Caco-2 (cell line): ENCODE measurements around the gene EMC8. TPM values are rescaled to one million over a fixed set of nuclear protein-coding genes. Genes with fewer than 3 reads are reported as not detected.
A peak's percentile ranks its signal among the peaks of the same experiment; 100 is the strongest.

Source experiments
- BruUV-seq: library from RNA; stranded (reverse); fragments of 400-500 nt; replicated peaks from 2 replicates; lab custom pipeline; 2021; lab: Mats Ljungman, UMichigan
- CTCF ChIA-PET: fragments of 300-600 bp; sonication (Branson Sonifier 250); formaldehyde crosslinking; loops from one replicate; lab custom pipeline; 2022; ENCODE audit warnings: antibody characterized with exemption; lab: Charles Lee
- POLR2A ChIA-PET: fragments of 300-600 bp; sonication (Branson Sonifier 250); formaldehyde crosslinking; loops from one replicate; lab custom pipeline; 2022; ENCODE audit warnings: antibody characterized with exemption; lab: Charles Lee
- DNase-seq, 2 experiments: peaks; one replicate each; pipeline versions ENCODE4 v3.0.0 to v3.0.0-alpha.2; 2020 to 2022
- H3K27me3 ChIP-seq: replicated peaks from 2 replicates; pipeline ENCODE4 v1.6.0; 2011; ENCODE audit warnings: low read length; ENCODE audit not compliant: control insufficient read depth, insufficient read depth
- H3K36me3 ChIP-seq: 2 replicates; pipeline ENCODE4 v1.5.1; 2011; ENCODE audit warnings: low read length; ENCODE audit not compliant: control insufficient read depth, insufficient read depth
- H3K4me1 ChIP-seq: fragments of 250-450 bp; sonication (Bioruptor Pico); 2 replicates; pipeline ENCODE4 v1.5.1; 2020; ENCODE audit warnings: mild to moderate bottlenecking
- H3K4me3 ChIP-seq: 2 replicates; pipeline ENCODE4 v1.5.1; 2011; ENCODE audit warnings: low read depth, mild to moderate bottlenecking, control low read depth, low read length
- H3K9me3 ChIP-seq: fragments of 250-450 bp; sonication (Bioruptor Pico); 2 replicates; pipeline ENCODE4 v1.5.1; 2020; ENCODE audit warnings: mild to moderate bottlenecking, moderate library complexity
- H3K27ac Mint-ChIP-seq: one replicate; pipeline ENCODE4 v1.8.0; 2022; ENCODE audit warnings: mixed read lengths; ENCODE audit not compliant: unreplicated experiment
- H3K27me3 Mint-ChIP-seq: one replicate; pipeline ENCODE4 v1.8.0; 2022; ENCODE audit warnings: mixed read lengths; ENCODE audit not compliant: insufficient read depth, unreplicated experiment
- H3K36me3 Mint-ChIP-seq: one replicate; pipeline ENCODE4 v1.8.0; 2022; ENCODE audit warnings: mild to moderate bottlenecking, mixed read lengths; ENCODE audit not compliant: insufficient read depth, unreplicated experiment
- H3K4me1 Mint-ChIP-seq: one replicate; pipeline ENCODE4 v1.8.0; 2022; ENCODE audit warnings: low read depth, mixed read lengths; ENCODE audit not compliant: unreplicated experiment
- H3K4me3 Mint-ChIP-seq: one replicate; pipeline ENCODE4 v1.8.0; 2022; ENCODE audit warnings: mild to moderate bottlenecking, moderate library complexity, mixed read lengths; ENCODE audit not compliant: unreplicated experiment
- H3K9me3 Mint-ChIP-seq: one replicate; pipeline ENCODE4 v1.8.0; 2022; ENCODE audit warnings: mixed read lengths; ENCODE audit not compliant: unreplicated experiment
- intact Hi-C: fragments of 100-400 bp; cut with micrococcal nuclease; formaldehyde crosslinking; loops from one replicate; pipeline ENCODE4 v1.10.0; 2022; ENCODE audit not compliant: unreplicated experiment
- total RNA-seq: library from RNA; stranded (reverse); gene quantifications from 2 replicates; pipeline ENCODE4 v1.2.3, GENCODE V29; 2022
- TF ChIP-seq, protein P1 (sequence below), 2 experiments: fragments of 200-600 bp in 1 of 2; IDR thresholded peaks; 1 replicate in 1 of 2; 2 replicates in 1 of 2; pipeline versions ENCODE4 v1.5.1 to v1.8.0; 2011 to 2022; ENCODE audit warnings: antibody characterized with exemption in 1 of 2, control low read depth in 1 of 2, inconsistent platforms in 1 of 2, low read depth in 1 of 2, low read length in 1 of 2, mild to moderate bottlenecking in 1 of 2, moderate library complexity in 1 of 2; ENCODE audit not compliant: insufficient read depth in 1 of 2, severe bottlenecking in 1 of 2, unreplicated experiment in 1 of 2

EMC8 gene
- total RNA-seq, 1 experiment from 2014 or later: 94.7 TPM

DNA sequence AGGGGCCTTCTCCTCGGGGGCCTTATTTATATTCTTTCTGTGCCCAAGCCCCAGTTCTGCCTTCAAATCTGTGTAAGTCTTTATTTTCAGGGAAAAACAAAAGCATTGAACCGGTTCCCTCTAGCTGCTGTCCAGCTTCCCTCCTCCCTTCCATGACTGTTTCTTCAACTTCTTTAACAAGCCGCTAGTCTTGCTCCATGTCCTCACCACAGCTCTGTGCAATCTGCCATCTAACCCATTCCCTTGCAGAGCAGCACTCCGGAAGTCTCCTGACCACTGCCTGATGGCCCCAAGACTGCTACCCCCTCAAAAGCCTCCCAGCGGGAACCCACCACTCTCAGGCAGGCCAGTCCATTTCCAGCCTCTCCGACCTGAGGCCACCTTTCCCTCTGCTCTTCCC is 16.9 kb downstream of the EMC8 start:
- no TSS peak for BruUV-seq
- Histone ChIP-seq H3K4me1 (0 out of 2 replicates have a peak, but pooled peaks cover 8% of the 10 kb centered on the region), H3K4me3 (no peak overlapping the region), H3K36me3 (peaks cover 13% of the 10 kb centered on the region), H3K9me3 (no peaks in the 10 kb centered on the region), H3K27me3 (no peaks in the 10 kb centered on the region)
- Mint-ChIP-seq H3K36me3 (peaks cover 65% of the 10 kb centered on the region), H3K27ac (peak overlapping the region; percentile 6), H3K4me1 (peaks cover 12% of the 10 kb centered on the region), H3K27me3 (no peaks in the 10 kb centered on the region), H3K9me3 (no peaks in the 10 kb centered on the region), H3K4me3 (no peak overlapping the region)
- TF ChIP-seq, protein P1, sequence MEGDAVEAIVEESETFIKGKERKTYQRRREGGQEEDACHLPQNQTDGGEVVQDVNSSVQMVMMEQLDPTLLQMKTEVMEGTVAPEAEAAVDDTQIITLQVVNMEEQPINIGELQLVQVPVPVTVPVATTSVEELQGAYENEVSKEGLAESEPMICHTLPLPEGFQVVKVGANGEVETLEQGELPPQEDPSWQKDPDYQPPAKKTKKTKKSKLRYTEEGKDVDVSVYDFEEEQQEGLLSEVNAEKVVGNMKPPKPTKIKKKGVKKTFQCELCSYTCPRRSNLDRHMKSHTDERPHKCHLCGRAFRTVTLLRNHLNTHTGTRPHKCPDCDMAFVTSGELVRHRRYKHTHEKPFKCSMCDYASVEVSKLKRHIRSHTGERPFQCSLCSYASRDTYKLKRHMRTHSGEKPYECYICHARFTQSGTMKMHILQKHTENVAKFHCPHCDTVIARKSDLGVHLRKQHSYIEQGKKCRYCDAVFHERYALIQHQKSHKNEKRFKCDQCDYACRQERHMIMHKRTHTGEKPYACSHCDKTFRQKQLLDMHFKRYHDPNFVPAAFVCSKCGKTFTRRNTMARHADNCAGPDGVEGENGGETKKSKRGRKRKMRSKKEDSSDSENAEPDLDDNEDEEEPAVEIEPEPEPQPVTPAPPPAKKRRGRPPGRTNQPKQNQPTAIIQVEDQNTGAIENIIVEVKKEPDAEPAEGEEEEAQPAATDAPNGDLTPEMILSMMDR (IDR thresholded peaks at IDR 0.05; ENCODE audit: insufficient read depth in 1 of 2, low read depth in 1 of 2, low read length in 1 of 2, severe bottlenecking in 1 of 2, unreplicated experiment in 1 of 2): no peak
- intact Hi-C loops: no loop called here
- POLR2A ChIA-PET: interaction anchor here (0.5 kb wide), 1 partner anchor 12 kb away, joined by 9 read pairs; no protein-coding TSS in a partner anchor
- DNase-seq: no peak
- CTCF ChIA-PET: interaction anchor here (0.6 kb wide), 1 partner anchor 1985 kb away, joined by 5 read pairs; no protein-coding TSS in a partner anchor

GRCh38 chr16:85781695-85782370 is 17.5 kb downstream of the EMC8 start:
- DNase-seq: peak in 1 of 2 experiments; percentile 32
- H3K4me3 ChIP-seq: no peak overlapping the region
- peaks cover 62% of the 10 kb centered on the region for H3K36me3 Mint-ChIP-seq
- H3K9me3 ChIP-seq: no peaks in the 10 kb centered on the region
- no TSS peak for BruUV-seq
- H3K4me1 Mint-ChIP-seq: peaks cover 12% of the 10 kb centered on the region
- intact Hi-C loops: no loop called here
- H3K36me3 ChIP-seq: peaks cover 10% of the 10 kb centered on the region
- 0 out of 2 replicates have a peak, but pooled peaks cover 8% of the 10 kb centered on the region for H3K4me1 ChIP-seq
- no peaks in the 10 kb centered on the region for H3K9me3 Mint-ChIP-seq
- TF ChIP-seq, protein P1 (IDR thresholded peaks at IDR 0.05; ENCODE audit: insufficient read depth in 1 of 2, low read depth in 1 of 2, low read length in 1 of 2, severe bottlenecking in 1 of 2, unreplicated experiment in 1 of 2): no peak
- H3K27me3 Mint-ChIP-seq: no peaks in the 10 kb centered on the region
- H3K27ac Mint-ChIP-seq: peak overlapping the region; percentile 6
- H3K27me3 ChIP-seq: no peaks in the 10 kb centered on the region
- H3K4me3 Mint-ChIP-seq: no peak overlapping the region
- POLR2A ChIA-PET: interaction anchor here (0.5 kb wide), 1 partner anchor 12 kb away, joined by 9 read pairs; no protein-coding TSS in a partner anchor
- CTCF ChIA-PET: interaction anchor here (0.6 kb wide), 1 partner anchor 1986 kb away, joined by 5 read pairs; no protein-coding TSS in a partner anchor

DNA sequence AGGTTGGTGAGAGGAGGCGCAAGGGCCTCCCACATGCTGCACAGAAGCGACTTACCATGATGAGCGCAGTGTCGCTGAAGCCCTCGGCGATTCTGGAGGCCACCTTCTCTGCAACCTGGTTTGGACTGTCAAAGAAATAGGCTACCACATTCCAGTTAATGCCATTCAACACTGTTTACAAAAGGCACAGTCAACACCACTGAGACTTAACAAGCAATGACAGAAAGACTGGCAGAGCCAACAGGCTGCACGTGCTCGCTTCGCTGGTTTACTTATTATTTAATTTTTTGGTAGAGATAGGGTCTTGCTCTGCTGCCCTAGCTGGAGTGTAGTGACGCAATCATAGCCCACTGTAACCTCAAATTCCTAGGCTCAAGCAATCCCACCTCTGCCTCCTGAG is 18.2 kb downstream of the EMC8 start:
- peaks cover 8% of the 10 kb centered on the region for H3K36me3 ChIP-seq
- H3K27me3 ChIP-seq: no peaks in the 10 kb centered on the region
- CTCF ChIA-PET: no interaction called here
- Mint-ChIP-seq H3K9me3 (no peaks in the 10 kb centered on the region), H3K4me3 (no peak overlapping the region), H3K4me1 (peaks cover 12% of the 10 kb centered on the region), H3K27ac (peak overlapping the region; percentile 45), H3K36me3 (peaks cover 67% of the 10 kb centered on the region), H3K27me3 (no peaks in the 10 kb centered on the region)
- DNase-seq: no peak
- no peaks in the 10 kb centered on the region for H3K9me3 ChIP-seq
- no TSS peak for BruUV-seq
- TF ChIP-seq, protein P1 (IDR thresholded peaks at IDR 0.05; ENCODE audit: insufficient read depth in 1 of 2, low read depth in 1 of 2, low read length in 1 of 2, severe bottlenecking in 1 of 2, unreplicated experiment in 1 of 2): no peak
- POLR2A ChIA-PET: no interaction called here
- no peak overlapping the region for H3K4me3 ChIP-seq
- 0 out of 2 replicates have a peak, but pooled peaks cover 8% of the 10 kb centered on the region for H3K4me1 ChIP-seq
- intact Hi-C loops: no loop called here
